Superior temporal gyrus (tissue), 1 donor: Measurements from ENCODE around the gene COL25A1.
"Not testable (repeated sequence)": the region's sequence is repeated elsewhere in the genome, so short reads cannot be mapped to it uniquely, and the experiment has no call there.

ENCODE experiments used
- DNase-seq: peaks from one replicate; pipeline ENCODE4 v3.0.0-alpha.2; 2016; ENCODE audit errors: extremely low spot score

Gene COL25A1

DNA sequence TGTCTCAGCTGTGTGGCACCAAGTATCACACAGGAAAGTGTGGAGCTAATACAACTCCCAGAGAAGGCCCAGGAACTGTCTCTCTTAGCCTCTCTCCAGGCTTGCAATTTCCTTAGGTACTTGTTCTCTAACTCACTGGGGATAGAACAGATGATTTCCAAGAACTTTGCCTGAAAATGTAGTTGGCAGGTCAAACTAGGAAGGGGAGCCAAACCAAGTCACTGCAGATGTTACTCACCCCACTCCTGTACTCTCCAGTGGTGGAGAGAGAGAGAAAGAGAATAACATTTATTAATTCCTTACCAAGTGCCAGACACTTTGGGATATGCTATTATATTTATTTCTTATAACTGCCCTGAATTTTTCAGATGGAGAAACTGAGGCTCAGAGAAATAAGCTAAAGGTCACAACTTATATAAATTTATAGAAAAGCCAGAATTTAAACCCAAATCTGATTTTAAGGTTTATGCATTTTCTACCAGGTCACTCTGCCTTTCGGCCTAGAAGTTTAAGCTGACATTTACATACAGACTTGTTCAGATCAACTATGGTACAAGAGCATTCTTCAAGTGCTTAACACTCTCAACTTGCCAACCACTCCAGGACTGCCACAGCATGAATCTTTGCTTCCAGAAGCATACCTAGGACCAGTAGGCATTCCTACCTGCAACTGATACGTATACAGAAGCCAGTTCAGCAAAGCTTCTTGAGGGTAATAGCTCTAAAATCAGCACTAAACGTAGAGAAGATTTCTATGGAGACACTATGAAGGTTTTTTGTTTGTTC lies 291.0 kb downstream of the COL25A1 start:
- DNase-seq, result no peak

DNA sequence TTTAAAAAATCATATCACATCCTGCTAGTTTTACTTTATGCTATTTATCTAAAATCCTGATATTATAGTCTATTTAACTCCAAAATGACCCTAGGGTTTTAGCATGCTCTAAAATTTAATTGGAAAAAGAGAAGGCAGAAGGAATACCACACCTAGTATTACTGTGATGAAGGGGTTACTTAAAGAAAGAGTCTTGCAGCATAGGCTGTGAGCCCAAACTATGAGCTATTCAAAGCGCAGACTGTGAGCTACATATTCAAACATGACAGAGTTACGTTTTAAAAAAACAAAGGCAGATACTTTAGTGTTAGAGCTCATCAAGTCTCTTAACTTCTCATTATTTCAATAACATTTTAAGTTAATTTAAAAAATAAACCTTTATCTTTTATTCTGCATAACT lies 291.9 kb downstream of the COL25A1 start:
- DNase-seq, result no peak

DNA sequence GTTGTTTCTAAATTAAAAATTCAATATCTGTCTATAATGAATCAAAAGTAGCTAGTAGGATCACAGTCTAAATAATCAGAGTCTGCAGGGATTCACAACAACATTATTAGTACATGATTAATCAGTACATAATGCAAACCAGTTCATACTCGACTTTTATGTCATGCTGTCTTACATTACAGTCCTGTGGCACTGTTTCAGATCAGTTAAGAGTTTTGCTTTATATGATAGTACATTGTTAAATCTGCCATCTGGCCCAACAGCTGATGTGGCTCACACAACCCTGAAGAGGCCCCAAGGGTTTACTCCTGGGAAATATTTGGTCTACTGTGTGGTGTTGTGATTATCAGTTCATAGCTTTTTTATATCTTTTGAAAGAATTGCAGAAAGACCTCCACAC lies 292.5 kb downstream of the COL25A1 start:
- DNase-seq, result no peak

DNA sequence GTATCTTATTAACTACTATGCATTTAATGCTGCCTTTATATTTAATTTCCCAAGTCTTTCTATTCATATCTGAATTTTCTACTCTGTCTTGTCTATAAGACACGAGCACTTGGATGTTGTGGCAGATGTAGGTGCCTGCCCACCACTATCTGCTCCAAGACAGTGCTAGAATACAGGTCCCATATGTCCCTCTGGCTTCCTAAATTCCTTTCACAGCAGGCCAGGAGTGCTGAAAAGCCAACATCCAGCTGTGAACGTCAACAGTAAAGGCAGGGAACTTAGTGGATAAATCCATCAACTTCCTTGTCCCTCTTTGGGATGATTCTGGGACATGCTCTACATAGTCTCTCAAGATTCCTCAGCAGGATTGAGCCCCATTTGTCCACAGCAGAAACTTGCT lies 294.5 kb downstream of the COL25A1 start:
- DNase-seq, result no peak

DNA sequence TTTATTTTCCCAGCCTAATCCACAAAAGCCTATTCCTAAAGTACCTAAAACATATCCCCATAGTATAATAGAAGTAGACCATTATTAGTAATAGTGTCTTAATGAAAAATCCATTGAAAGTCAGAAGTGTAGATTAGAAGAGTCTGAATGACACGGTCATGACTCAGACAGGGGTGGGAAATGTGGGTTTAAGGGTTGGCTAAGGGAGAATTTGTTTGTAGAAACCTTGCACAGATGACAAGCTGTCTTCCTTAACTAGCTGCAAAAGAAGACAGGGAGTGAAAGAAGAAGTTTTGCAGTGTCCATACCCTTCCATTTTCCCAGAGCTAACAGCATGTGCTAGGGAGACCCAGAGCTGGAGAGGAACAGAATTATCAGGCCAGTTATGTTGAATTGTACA lies 296.9 kb downstream of the COL25A1 start:
- DNase-seq, result no peak

DNA sequence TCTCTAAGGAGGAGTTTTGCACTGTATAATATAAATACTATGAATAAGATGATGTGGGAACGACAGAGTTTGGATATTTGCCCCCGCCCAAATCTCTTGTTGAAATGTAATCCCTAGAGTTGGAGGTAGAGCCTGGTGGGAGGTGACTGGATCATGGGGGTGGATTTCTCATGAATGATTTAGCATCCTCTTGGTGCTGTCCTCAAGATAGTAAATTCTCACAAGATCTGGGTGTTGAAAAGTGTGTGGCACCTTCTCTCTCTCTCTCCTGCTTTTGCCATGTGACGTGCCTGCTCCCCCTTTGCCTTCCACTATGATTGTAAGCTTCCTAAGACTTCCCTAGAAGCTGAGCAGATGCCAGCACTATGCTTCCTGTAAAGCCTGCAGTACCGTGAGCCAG lies 298.0 kb downstream of the COL25A1 start:
- no peak for DNase-seq

DNA sequence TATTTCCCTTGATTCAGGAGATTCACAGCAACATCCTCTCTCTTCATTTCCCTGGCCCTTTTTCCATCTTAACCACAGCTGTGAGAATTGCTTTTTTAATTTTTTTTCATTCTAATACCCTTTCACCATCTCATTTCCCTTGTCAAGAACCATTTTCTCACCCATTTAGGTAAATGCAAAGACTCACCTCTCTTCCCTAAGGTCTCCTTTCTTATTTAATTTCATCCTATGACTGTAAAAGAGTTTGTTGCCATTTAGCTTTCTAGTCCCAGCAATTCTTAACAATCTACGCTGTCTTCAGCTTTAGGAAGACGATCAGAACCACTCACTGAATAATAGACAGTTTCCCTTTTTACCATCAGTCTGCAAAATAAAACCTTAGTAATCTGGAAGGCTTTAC lies 298.5 kb downstream of the COL25A1 start:
- no peak for DNase-seq

DNA sequence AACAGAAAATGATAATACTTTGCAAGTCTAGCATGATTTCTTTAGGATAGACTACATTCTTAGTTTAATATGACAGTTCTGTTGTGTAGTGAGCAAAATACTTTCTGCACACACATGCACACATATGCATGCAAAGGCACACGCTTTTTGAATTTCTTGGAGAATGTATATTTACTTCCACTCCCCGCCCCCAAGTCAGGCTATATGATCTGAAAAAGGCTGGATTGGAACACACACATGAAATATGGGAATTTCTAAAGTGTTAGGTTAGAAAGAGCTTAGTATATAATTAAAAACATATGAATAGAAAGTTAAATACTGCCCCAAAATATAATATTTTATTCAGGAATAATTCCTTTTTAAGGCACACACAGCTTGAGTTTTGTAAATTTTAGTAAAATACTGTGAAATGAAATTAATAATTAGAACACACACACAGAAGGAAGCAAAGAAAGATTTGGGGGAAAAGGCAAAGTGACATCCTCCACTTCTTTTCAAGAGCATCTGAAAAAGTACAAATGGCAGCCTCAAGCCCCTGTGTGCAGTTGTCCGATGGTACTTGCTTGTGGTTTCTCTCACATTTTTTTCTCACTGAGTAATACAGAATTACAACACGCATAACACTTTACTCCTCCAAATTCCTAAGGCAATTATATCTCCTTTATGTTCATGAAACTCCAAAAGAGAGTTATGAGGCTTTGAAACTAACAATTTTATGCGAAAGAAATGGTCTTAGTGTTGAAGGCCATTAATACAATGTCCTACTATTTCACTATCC lies 310.7 kb downstream of the COL25A1 start:
- DNase-seq, result no peak

DNA sequence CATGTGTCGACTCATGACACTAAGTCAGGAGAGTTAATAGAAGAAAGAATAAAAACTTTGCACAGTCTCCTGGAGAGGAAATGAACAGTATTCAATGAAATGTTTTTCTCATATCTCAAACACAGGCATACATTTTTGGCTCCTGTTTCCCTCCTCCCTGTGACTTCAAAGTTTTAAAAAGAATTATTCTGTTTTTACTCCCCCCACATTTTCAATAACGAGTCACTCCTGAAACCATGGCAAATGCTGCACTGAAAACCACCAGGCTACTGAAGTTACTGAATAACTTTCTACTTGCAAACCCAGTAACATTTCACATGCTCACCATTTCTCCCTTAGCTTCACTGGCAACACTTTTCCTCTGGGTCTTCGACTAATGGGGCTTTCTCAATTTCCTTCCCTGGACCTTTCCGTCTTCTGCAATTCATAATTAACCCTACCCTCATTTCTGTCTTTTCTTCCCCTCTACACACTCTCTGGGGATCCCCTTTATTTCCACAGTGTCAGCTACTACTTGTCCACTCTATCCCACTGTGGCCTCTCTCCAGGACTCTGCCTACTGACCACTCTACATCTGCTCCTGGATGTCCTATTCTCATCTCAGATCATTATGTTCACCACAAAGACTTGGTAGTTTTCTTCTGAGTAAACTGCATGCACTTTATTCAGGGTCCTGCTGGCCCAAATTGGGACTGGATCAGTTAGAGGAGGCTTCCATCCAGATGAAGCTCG lies 313.8 kb downstream of the COL25A1 start:
- no peak for DNase-seq

DNA sequence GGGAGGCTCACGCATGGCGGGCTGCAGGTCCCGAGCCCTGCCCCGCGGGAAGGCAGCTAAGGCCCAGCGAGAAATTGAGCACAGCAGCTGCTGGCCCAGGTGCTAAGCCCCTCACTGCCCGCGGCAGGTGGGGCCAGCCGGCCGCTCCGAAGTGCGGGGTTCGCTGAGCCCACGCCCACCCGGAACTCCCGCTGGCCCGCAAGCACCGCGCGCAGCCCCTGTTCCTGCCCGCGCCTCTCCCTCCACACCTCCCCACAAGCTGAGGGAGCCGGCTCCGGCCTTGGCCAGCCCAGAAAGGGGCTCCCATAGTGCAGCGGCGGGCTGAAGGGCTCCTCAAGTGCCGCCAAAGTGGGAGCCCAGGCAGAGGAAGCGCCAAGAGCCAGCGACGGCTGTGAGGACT lies 318.0 kb downstream of the COL25A1 start:
- not testable (repeated sequence) for DNase-seq

DNA sequence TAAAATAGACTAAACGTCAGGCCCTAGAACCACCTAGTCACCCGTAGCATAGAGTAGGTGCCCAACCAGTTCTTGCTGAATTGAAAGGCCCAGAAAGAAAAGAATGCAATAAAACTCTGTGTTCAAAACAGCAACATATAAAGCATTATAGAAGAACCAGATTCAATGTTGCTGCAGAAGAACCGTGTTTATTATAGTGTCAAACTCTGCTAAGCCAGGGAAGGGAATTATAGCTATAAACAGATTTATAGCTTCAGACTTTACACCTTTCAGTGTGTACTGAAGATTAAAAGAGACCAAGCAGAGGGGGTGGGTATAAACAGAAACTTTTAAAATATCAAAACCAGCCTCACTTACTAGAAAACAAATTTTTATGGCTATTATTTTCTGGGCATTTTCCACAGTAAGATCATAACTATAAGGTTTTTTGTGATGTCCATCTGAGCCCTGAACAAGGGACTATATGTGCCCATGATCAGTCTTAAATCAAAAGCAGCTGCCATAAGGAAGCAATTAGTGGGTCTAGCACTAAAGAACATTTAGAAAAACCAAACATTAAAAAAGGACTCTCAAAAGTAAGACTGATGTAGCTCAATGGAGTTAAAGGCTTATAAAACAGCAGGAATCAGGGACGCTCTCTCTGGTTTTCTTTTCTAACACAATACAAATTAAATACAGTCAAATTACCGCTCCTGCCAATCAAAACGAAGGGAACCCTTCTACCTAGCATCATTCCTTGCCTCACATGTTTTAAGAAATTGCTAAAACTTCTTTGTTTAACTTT lies 319.9 kb downstream of the COL25A1 start:
- DNase-seq, result no peak

DNA sequence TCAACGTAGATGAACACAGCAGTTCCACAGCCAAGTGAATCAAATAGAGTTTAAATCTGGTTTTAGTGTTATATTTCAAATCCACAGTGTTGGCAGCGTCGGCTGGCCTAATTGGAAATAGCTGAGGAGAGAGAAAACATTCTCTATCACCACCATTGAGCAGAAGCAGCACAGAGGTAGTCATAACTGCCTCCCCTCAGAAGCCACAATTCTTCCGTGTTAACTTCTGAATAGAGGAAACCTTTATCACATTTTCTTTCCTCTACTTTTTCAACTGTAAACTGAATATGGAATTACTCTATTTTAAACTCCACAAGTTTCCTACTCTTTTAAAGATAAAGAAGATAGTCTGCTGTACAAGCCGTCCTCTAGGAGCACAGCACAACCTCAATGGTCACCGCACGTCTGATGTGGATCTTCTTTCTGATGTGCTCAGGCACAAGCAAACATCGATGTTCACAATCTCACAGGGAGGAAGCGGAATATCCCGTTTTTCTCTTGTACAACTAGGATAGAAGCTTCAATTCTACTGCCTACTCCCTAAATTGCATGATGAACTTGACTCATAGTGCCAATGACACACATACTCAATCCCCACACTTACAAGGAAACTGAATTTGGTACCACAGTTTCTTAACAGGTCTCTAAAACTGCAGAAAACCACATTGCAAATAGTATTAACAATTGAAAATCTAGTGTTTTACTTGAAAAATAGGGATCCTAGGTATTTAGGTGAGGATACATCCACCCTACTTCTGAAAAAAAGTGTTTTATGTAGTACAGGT lies 321.8 kb downstream of the COL25A1 start:
- no peak for DNase-seq

DNA sequence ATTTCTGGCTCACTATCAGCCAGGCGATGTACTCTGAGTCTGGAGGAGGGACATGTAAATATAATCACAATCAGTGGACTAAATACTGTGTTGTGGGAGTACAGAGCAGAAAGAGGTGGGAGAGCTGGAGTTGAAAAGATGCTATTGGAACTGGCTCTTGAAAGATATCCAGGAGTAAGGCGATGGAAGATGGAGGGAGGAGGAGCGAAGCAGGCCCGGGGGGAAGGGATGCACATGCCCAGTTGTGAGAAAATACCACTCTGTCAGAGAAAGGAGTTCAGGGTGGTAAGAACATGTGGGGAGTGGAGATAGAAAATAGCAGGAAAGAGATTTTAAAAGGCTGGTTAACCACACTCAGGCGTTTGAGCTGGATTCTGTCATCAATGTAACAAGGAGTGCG lies 322.7 kb downstream of the COL25A1 start:
- DNase-seq, result no peak

DNA sequence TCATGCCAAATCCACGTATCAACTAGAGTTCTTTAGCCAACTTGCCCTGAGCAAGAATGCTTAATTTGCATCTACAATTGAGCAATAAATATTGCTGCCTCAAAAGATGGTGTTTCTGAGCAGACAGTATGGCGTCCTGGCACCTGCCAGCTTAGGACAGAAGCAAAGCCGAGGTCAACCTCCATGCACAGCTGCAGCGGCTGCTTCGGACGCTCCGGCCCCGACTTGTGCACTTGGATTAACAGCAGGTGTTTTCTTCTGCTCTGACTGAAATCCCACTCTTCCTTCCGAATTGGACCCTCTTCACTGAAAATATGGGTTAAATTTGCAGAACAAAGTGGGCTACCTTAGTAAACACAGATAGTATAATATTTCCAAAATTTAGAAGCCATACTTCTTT lies 324.4 kb downstream of the COL25A1 start:
- DNase-seq, result no peak

DNA sequence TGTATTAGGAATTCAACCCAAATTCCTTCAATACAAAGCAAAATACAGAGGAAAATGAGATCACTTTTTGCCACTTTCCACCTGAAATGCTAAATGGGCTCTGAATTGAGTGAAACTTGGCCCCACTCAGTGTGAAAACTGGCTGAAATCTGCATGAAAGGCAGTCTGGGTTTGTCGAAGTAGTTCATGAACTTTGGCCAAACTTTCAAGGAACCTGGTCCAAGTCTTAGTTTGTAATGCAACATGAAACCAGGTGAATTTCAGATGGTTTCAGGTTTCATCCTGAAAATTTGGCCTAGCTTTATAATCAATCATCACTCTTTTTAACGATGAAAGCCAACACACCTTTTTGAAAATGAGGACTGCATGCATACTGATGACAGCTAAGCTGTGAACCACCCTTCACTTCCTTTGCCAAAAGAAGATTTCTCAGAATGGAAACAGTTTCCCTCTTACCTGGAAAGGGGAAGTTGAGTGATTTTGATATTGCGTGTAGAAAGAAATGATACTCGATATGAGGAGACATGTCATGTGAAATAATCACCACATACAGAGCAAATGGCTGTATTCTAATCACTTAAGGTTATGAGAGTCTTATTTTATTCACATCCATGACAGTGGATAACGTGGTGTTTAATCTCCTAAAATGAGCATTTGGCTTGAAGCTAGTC lies 329.7 kb downstream of the COL25A1 start:
- no peak for DNase-seq

DNA sequence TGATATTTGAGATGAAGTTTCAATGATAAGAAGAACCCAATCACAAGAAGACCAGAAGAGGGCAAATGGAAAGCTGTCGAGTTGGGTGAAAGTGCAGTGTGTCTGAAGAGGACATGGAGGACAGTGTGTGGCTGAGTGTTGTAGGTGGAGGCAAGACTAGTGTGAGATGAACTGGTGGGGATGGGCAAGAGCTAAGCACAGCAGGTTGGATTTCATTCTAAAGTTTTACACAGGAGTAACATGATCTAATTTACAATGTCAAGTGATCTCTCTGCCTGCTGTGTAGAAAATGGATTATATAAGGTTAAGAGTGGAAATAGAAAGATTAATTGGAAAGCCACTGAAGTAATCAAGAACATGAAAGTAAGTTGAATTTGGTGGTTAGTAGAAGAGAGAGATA lies 331.0 kb downstream of the COL25A1 start:
- no peak for DNase-seq

DNA sequence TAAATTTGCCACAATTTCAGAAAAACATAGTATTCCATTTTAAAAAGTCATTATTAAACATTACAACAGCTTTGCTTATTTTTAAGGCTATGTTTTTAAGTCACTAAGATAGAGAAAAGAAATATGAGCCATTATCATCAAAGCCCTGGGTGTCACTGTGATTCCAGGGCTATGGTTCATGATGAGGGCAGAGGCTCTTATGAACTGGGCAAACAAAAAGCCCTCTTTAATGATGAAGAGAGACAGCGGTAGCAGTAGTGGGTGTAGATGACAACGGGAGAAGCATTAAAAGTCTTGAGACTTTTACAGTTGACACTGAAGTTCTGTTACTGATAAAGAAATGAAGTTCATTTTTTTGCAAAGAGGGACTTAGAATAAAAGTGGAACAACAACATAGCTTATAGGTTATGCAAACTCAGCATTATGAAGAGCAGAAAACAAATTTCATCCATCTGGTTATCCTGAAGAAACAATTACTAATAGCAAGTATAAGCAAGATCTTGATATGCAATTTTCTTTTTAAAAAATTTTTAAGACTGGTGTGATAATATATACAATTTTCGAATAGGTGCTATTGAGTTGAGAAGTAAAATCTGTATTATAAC lies 336.9 kb downstream of the COL25A1 start:
- no peak for DNase-seq

DNA sequence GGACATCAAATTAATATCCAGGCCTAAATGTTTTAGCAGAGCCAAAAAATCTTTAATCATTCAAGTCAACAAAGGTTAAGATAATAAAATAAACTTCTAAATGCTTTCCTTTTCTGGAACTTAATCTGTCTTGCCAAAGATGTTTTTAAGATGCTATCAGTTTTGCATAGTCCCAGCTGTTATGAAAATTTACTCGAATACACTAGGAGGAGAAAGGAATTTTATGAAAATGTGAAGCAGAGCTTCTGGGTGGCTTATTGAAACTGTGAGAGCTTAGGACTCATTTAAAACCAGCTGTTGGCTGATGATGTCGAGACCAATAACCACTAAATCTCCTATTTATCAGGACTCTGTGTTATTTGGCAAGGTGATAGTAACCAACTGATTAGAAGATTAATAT lies 337.4 kb downstream of the COL25A1 start:
- DNase-seq, result no peak

DNA sequence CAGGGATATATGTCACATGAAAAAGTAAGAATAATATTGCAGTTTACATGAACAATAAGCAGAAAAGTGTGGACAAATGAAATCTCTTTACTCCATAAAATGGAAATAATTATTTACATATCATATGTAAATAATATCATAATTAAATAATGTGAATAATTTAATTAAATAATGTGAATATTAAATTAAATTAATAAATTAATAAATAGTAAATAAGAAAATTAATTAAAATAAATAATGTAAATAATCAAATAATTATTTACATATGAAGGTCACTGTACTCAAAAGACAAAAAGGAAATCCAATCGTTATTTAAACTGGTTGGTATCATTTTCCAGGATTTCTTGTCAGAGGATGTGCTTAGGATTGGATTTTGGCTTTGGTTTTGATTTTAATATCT lies 338.5 kb downstream of the COL25A1 start:
- DNase-seq, result no peak

DNA sequence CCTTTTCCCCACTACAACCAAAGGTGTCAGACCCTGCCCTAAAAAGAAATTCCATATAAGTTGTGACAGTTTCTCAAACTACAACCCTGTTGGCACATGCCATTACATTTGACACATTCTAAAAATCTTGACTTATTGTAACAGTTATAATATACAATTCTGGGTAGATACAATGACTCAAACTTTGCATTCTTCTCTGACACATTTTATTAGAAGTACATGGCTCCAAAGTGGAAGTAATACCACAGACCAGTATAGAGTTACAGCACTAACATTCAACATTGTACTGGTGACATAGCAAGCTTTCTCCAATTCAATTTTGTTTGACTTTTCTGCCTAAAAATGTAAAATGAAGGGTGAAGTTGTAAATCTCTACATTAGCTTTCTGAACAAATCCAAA lies 343.0 kb downstream of the COL25A1 start:
- DNase-seq, result no peak
